ENCODE data around the gene ATG10.

DNA sequence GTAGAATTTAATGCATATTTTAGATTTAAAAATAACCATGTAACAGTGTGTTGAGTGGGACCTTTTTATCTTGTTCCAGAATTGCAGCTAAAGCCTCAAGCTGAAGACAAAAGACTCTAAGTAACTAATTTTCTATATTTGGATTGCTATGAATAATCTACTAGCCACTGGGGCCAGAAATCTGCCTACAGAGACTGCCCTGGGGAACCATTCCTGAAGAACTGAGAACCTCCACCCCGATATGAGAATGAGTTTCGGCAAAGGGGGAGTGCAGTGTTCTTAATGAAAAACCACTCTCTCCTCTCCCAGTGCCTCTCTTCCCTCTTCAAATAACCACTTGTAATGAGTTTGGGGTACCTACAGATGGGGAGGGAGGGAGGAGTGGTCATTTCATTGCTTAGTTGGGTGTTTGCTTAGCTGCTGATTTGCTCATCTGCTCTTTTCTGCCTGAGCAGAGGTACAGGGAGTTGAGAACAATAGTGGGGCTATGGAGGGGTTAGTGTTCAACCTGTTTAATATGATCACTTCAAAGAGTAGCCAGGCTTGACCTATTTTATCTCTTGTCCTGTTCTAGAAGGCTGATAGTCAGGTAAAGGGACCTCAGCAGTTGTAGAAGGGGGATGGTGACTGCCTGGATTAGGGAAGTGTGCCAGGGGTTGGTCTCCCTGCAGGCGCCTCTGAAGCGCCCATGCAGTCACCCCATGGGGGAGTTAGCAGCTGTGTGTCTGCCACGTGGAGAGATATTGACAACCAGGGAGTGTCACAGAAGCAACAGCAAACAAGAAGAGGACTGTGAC lies 47.7 kb downstream of the ATG10 start:
- no peak for TF ChIP-seq POLR2AphosphoS5 (IDR thresholded peaks at IDR 0.05)
- TF ChIP-seq, protein P1, sequence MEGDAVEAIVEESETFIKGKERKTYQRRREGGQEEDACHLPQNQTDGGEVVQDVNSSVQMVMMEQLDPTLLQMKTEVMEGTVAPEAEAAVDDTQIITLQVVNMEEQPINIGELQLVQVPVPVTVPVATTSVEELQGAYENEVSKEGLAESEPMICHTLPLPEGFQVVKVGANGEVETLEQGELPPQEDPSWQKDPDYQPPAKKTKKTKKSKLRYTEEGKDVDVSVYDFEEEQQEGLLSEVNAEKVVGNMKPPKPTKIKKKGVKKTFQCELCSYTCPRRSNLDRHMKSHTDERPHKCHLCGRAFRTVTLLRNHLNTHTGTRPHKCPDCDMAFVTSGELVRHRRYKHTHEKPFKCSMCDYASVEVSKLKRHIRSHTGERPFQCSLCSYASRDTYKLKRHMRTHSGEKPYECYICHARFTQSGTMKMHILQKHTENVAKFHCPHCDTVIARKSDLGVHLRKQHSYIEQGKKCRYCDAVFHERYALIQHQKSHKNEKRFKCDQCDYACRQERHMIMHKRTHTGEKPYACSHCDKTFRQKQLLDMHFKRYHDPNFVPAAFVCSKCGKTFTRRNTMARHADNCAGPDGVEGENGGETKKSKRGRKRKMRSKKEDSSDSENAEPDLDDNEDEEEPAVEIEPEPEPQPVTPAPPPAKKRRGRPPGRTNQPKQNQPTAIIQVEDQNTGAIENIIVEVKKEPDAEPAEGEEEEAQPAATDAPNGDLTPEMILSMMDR (IDR thresholded peaks at IDR 0.05): no peak

All from prostate gland (tissue), 2 donors.